A549 (cell line): ENCODE data around the gene MAGI1.

ENCODE experiments used
- BHLHE40 ChIP-seq: IDR thresholded peaks from 2 replicates; pipeline ENCODE4 v1.6.1; 2012; ENCODE audit warnings: low read depth, low read length, inconsistent platforms
- KDM1A ChIP-seq: fragments of 200-600 bp; sonication (generic); IDR thresholded peaks from 2 replicates; pipeline ENCODE4 v1.6.1; 2016; ENCODE audit warnings: low read depth, mild to moderate bottlenecking
- MAFK ChIP-seq: fragments of 450-650 bp; IDR thresholded peaks from 2 replicates; pipeline ENCODE4 v1.6.1; 2014; ENCODE audit not compliant: partially characterized antibody
- POLR2A ChIP-seq: IDR thresholded peaks from 2 replicates; pipeline ENCODE4 v1.6.1; 2012; ENCODE audit warnings: mild to moderate bottlenecking, low read length
- TF ChIP-seq, protein P1 (sequence below): fragments of >200 bp; sonication (Bioruptor Twin); formaldehyde crosslinking; IDR thresholded peaks from 3 replicates; pipeline ENCODE4 v1.5.1; 2016
- TF ChIP-seq, protein P2 (sequence below): IDR thresholded peaks from 2 replicates; pipeline ENCODE4 v1.6.1; 2012
- TF ChIP-seq, protein P3 (sequence below): fragments of 450-650 bp; IDR thresholded peaks from 2 replicates; pipeline ENCODE4 v1.6.1; 2014; ENCODE audit warnings: antibody characterized with exemption

DNA sequence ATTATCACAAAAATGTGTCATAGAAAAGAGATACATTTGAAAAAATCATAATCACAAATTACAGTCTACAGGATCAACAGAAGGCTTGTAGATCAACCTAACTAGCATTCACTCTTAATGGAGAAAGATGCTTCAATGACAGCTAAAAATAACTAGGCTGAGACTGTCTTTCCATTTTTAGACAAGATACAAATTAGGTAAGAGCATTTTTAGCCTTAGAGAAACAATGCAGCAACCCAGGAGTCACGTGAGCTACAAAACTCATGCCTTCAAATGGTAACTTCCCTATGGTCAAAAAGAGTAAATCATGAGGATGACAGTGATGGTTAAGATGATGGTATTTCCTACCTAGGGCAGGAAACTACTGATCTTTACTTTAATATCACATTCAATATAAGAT is 415.4 kb downstream of the MAGI1 start:
- TF ChIP-seq, protein P1, sequence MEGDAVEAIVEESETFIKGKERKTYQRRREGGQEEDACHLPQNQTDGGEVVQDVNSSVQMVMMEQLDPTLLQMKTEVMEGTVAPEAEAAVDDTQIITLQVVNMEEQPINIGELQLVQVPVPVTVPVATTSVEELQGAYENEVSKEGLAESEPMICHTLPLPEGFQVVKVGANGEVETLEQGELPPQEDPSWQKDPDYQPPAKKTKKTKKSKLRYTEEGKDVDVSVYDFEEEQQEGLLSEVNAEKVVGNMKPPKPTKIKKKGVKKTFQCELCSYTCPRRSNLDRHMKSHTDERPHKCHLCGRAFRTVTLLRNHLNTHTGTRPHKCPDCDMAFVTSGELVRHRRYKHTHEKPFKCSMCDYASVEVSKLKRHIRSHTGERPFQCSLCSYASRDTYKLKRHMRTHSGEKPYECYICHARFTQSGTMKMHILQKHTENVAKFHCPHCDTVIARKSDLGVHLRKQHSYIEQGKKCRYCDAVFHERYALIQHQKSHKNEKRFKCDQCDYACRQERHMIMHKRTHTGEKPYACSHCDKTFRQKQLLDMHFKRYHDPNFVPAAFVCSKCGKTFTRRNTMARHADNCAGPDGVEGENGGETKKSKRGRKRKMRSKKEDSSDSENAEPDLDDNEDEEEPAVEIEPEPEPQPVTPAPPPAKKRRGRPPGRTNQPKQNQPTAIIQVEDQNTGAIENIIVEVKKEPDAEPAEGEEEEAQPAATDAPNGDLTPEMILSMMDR: no peak
- TF ChIP-seq BHLHE40 (no peak), MAFK (no peak), POLR2A (no peak), KDM1A (no peak)
- TF ChIP-seq, protein P2, sequence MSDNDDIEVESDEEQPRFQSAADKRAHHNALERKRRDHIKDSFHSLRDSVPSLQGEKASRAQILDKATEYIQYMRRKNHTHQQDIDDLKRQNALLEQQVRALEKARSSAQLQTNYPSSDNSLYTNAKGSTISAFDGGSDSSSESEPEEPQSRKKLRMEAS: no peak
- TF ChIP-seq, protein P3, sequence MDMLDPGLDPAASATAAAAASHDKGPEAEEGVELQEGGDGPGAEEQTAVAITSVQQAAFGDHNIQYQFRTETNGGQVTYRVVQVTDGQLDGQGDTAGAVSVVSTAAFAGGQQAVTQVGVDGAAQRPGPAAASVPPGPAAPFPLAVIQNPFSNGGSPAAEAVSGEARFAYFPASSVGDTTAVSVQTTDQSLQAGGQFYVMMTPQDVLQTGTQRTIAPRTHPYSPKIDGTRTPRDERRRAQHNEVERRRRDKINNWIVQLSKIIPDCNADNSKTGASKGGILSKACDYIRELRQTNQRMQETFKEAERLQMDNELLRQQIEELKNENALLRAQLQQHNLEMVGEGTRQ: no peak
